Measurements from ENCODE around the gene FAM181A.

- TF ChIP-seq, protein P1, sequence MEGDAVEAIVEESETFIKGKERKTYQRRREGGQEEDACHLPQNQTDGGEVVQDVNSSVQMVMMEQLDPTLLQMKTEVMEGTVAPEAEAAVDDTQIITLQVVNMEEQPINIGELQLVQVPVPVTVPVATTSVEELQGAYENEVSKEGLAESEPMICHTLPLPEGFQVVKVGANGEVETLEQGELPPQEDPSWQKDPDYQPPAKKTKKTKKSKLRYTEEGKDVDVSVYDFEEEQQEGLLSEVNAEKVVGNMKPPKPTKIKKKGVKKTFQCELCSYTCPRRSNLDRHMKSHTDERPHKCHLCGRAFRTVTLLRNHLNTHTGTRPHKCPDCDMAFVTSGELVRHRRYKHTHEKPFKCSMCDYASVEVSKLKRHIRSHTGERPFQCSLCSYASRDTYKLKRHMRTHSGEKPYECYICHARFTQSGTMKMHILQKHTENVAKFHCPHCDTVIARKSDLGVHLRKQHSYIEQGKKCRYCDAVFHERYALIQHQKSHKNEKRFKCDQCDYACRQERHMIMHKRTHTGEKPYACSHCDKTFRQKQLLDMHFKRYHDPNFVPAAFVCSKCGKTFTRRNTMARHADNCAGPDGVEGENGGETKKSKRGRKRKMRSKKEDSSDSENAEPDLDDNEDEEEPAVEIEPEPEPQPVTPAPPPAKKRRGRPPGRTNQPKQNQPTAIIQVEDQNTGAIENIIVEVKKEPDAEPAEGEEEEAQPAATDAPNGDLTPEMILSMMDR (IDR thresholded peaks at IDR 0.05; ENCODE audit: poor library complexity, severe bottlenecking): no peak
- TF ChIP-seq TAF1 (IDR thresholded peaks at IDR 0.05; ENCODE audit: low read depth): no peak
Measured at GRCh38 chr14:93929048-93929535, 1.9 kb downstream of the FAM181A start.
